HG03460 (cell line): ENCODE results near the gene SORCS3.

Experiments used
- ATAC-seq: cut with Tn5 transposase; IDR thresholded peaks from one replicate; pipeline ENCODE4 v1.9.1; 2021; ENCODE audit not compliant: unreplicated experiment

Gene SORCS3

GRCh38 chr10:104907521-104907920, 266.4 kb downstream of the SORCS3 start:
- ATAC-seq: no peak

DNA sequence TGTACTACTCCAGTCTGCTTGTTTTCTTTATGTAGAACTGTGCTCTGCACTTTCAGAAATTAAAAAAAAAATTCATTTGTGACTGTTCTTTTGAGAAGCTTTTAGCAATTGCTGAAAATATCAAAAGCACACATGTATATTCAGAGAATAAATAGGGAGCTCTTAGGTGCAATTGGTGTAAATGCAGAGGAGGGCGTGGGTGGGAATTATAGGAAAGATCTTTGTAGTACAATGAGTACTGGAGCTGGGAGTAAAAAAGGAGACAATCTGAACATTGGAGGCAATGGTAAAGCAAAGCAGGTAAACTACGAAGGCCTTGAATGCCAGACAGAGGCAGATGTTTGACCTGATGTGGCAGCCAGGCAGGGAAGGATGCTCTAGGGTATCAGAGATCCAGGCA, 267.5 kb downstream of the SORCS3 start:
- ATAC-seq: no peak

DNA sequence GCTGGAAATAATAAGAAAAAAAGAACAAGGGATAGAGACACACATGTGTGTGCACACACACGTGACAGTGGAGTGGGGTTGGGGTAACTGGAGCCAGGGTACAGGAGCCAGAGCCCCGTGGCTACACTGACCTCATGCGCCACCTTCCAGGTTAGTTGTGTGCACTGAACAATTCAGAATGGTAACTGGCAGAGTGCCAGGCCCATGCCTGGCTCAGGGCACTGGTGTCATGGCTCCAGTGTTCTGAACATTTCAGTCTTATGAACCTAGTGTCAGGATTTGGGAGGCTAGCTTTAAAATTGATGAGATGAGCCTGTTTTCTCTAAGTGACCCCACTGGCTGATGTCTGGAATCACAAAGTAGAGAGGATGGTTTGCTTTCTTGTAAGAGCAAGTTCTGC, 269.6 kb downstream of the SORCS3 start:
- ATAC-seq: no peak

DNA sequence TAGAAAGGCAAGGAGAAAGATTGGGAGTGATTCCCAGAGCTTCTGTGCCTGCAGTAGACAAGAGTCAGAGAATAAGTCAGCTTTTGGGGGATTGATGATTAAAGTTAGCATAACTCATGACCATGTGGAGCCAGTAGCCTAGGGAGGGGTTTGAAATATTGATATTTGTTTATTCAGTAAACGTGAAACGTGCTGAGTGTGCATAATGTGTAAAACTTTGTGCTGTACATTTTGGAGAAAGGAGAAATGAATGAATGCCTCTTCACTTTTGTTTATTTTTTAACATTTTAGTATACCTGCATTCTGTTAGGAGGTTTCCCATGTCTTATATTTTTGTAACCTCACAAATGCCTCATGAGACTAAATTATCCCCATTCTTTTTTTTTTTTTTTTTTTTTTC, 272.3 kb downstream of the SORCS3 start:
- ATAC-seq: no peak

- ATAC-seq: no peak
These were observed 279.4 kb downstream of the SORCS3 start for GRCh38 chr10:104920476-104920875.

DNA sequence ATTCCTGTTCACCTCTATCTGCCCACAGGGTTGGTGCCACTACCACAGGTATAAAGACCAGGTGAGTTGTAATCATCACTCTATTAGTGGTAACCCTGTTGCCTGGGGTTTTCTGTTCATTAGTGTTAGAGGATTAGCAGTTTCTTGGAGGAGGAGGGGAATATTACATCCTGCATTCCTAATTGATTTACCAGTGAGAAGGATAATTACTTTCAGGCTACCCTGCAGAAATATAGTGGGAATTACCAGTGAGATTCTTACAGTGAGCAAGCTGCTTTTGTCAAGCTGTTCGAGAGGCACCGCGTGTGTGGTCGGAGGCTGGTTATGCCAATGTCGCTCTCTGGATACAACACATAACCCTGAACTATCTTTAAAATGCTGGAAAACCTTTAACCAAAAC, 280.7 kb downstream of the SORCS3 start:
- no peak for ATAC-seq

DNA sequence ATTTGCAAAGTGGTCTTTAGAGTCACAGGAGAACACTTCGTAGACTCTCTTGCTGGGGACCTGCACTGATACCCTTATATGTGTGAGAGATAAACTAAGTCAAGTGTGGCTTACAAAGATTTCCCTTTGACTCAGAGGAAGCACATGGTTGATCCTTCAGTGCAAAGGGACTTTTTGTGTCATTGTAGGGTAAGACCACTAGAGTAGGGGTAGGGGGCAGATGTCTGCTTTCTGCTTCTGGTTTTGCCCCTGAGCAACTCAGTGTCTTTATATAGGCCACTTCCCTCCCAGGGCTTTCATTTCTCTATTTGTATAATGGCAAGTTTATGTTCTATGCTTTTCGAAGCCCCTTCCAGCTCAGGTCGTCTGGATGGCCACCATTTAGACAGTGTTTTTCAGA, 281.7 kb downstream of the SORCS3 start:
- no peak for ATAC-seq

GRCh38 chr10:104923501-104923900, 282.4 kb downstream of the SORCS3 start:
- no peak for ATAC-seq

DNA sequence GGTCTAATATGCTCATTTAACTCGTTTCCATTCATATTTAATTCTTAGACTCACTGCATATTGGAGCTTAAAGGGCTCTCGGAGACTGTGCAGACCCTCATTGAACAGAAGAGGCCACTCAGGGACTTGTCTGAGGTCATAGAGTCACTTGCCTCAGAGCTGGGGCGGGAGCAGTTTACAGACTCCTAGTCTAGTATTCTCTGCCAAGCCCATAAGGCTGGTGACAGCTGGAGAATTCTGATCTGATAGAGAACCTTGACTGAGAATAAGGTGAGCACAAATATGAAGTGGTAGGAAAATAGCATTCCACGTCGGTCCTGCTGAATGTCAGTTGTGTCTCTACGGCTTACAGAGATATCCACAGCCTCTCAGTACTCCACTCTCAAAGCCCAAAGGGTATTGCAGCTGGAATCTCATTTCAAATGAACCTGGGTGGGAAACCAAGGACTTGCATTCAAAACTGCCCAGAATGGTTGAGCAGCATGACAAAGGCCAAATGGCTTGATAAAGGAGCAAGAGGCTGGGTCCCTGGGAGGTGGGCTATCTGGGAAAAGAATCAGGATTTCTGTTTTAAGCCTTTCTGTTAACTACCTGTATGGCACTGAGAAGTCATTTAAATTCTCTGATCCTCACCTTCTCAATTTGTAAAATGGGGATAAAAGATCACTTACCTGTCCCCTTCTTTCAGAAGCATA, 283.2 kb downstream of the SORCS3 start:
- ATAC-seq: no peak

DNA sequence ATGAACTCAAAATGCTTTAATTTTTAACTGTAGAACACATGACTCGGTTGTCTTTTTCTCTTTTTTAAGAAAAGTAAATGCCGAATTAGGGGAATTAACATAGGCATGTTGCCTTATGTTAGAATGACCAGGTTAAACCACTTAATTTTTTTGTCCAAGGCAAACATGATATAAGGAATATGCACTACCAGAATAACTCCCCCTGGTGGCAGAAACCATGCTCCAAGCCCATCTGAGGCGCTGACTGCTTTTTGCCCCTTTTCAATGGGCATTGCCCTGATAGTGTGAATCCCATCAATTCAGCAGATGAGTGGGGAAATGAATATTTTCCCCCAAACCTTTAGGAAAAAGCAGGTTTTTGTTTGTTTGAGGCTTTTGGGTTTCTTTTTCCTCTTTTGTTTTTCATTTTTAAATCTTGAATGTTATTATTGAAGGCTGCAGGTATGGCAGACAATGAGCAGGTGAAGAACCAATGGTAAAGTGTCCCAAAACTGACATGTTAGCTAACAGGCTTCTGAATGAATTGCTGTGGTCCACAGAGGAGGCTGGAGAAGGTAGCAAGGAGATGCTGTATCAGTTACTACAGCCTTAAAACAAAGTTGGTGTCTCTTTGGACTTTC, 284.3 kb downstream of the SORCS3 start:
- ATAC-seq: no peak

DNA sequence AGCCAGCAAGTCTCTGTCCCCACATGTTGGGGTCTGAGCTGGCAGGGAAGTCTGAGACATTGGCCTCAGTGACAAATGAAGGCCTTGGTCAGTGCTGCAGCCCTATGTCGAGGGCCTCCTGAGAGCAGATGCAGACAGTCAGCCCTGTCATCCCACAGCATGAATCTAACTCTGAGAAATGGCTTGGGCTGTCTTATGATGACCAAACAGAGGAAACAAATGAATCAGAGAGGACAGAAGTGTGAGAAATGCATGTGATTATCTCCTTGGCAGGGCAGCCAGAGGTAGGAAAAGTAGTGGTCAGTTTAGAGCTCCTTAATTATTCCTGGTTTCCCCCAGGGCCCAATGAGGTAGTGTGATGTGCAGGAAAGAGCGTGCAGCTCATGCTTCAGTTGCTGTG, 287.6 kb downstream of the SORCS3 start:
- no peak for ATAC-seq

DNA sequence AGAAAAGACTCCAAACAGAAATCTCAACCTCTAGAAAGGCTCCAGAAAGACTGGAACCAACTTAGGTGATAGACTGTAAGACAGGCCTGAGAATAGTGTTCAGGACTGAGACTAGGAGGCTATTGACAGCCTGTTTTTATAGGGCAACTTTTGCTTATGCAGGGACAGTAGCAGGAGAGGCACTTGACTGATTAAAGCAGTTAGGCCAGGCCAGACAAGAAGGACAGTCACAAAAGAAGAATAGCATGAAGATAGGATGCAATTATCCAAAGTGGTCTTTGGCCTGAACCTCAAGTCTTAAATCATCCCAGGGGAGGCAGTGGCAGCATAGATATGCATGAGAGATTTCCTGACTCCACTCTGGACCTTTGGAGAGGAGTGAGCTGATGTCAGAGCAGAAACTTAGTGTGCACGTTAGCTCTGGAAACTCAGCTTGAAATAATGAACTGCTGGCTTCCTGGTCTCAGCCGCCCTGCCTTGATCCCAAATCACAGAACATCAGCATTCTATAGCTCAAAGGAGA, 290.6 kb downstream of the SORCS3 start:
- no peak for ATAC-seq

DNA sequence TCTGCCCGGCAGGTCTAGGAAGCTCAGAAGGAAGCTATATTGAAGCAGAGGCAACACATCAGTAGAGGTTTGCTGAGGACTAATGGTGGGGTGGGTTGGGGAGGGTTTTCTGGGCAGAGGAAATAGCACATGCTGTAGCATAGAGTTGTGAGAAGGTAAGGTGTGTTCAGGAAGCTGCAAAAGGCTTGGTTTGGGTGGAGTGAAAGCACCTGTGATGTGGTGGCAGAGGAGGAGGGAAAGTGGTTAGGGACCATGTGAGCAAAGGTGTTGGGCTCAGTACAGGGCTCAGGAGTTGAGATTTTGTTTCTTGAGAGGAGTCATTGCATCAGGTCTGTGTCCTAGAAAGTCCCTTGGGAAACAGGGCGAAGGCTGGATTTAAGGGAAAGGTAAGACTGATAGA, 294.6 kb downstream of the SORCS3 start:
- no peak for ATAC-seq

DNA sequence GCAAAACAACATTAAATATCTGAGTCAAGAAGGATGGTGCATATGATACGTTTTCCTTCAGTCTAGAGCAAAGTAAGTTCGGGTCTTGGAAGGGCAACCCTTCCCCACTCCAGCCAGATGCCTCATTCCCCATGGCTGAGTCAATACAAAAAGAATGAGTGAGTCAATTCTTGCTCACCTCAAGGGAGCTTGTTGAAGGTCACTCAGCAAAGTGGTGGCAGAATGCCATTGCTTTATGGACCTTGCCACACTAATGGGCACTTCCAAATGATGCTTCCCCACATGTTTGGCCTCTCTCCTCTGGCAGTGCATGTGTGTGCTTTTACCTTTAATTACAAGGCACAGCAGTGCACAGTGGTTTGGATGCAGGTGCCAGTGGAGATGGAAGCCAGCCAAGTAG, 296.5 kb downstream of the SORCS3 start:
- no peak for ATAC-seq

- ATAC-seq: no peak
These were observed 296.9 kb downstream of the SORCS3 start for GRCh38 chr10:104938031-104938430.

DNA sequence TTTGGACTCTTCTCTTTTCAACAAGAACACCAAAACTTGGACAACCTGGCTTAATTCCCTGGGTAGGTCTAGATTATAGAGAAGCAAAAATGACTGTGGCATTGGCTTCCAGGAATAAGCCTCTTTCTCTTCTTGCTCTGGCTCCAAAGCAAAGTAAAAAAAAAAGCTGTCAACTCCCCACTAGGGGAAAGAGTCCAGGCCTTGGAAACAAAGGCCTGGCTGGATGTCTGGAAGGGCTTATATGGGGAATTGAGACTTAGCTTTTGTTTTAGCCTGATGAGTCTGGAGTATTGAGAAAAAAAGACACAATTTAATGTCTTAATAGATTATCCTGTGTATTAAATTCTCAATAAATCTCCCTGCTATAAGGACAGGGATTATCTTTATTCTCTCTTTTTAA, 300.6 kb downstream of the SORCS3 start:
- ATAC-seq: no peak

GRCh38 chr10:104947314-104947713, 306.2 kb downstream of the SORCS3 start:
- no peak for ATAC-seq

- ATAC-seq: no peak
These were observed 316.2 kb downstream of the SORCS3 start for GRCh38 chr10:104957178-104957841.

DNA sequence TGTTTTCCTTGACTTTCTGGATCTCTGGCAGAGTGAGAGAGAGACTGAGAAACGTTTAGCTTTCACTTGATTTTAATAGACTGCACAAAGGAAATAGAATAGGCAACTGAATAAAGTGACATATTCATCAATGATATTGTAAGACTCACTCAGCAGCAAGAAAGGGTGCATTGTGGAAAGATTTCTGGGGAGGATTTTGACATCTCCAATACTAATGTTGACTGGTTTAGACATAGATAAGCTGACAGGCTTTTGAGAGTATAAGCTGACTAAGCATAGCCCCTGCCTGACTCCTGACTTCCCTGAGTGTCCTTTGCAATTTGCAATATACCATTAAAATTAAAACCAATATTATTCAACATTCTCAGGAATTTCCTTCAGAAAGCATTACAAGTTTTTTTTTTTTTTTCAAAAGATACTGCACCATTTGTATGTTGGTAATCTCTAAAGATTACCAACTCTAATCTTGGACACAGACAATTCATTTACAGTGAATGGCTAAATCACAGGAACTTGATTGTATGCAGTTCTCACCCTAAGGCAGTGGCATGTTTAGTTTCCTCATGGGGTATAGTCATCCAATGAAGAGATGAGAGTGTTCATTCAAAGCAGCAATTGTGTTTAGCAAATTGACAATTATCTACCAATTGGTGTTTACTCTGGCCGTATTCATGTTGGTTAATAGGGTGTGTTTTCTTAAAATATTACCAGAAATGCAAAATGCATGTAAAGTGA, 325.6 kb downstream of the SORCS3 start:
- ATAC-seq: no peak

DNA sequence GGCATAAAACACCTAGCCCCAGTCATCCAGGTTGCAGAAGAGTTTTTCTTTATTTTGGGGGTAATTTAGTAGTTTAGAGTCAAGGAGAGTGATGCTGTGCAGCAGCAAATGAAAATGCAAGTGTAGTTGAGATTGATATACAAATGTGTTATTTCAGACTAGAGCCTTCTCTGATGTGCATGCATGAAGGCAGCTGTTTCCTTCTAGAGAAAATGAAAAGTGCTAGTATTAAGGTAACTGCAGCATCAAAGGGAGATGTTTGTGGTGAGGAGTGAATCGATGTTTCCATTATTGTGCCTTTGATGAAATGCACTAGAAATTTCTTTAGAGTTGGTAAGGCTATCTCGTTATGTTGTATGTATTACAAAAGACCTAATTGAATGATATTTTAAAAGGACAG, 339.3 kb downstream of the SORCS3 start:
- no peak for ATAC-seq

DNA sequence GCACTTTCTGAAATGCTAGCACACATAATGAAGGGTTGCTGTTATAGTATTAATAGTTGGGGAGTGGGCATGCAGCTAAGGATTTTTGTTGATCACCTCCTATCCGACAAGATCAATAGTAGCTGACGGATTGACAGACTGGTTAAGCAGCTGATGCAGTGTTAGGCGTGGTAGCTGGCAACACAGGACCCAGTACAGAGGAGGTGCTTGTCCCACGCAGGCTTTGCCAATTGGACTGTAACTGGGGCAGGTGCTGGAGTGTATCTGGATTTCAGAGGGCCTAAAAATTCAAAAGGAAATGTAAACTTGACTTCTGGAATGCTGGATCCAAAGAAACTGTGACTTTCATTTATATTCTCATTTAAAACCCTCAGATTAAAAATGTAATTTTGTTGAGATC, 340.9 kb downstream of the SORCS3 start:
- ATAC-seq: no peak

DNA sequence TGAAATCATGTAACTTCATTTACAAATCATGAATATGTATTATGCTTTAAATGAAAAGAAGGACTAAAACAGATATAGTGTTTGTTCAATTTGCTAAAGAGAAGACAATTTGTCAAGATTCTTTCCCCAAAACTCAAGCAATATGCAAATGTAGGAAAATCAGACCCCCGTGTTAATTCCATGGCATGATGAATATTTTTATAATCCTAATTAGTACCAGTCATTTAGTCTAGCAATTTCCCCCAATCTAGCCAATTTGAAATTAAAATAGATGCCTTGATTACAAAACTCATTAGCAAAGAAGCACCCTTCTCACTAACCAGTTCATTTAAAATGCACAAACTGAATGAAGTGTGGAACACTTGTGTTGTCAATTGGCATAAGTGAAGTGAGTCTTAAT, 347.6 kb downstream of the SORCS3 start:
- no peak for ATAC-seq
